GM12873 (cell line): ENCODE measurements around the gene CRABP1.
A peak's percentile ranks its signal among the peaks of the same experiment; 100 is the strongest.

Experiments used
- TF ChIP-seq, protein P1 (sequence below): IDR thresholded peaks from 2 replicates; pipeline ENCODE4 v1.5.1; 2012; ENCODE audit warnings: low read depth, mild to moderate bottlenecking, moderate library complexity, low read length, control low read depth; ENCODE audit not compliant: insufficient read depth; ENCODE audit errors: missing control alignments

CRABP1 gene

GRCh38 chr15:78312957-78313356 lies 27.2 kb upstream of the CRABP1 start:
- TF ChIP-seq, protein P1, sequence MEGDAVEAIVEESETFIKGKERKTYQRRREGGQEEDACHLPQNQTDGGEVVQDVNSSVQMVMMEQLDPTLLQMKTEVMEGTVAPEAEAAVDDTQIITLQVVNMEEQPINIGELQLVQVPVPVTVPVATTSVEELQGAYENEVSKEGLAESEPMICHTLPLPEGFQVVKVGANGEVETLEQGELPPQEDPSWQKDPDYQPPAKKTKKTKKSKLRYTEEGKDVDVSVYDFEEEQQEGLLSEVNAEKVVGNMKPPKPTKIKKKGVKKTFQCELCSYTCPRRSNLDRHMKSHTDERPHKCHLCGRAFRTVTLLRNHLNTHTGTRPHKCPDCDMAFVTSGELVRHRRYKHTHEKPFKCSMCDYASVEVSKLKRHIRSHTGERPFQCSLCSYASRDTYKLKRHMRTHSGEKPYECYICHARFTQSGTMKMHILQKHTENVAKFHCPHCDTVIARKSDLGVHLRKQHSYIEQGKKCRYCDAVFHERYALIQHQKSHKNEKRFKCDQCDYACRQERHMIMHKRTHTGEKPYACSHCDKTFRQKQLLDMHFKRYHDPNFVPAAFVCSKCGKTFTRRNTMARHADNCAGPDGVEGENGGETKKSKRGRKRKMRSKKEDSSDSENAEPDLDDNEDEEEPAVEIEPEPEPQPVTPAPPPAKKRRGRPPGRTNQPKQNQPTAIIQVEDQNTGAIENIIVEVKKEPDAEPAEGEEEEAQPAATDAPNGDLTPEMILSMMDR, result no peak

DNA sequence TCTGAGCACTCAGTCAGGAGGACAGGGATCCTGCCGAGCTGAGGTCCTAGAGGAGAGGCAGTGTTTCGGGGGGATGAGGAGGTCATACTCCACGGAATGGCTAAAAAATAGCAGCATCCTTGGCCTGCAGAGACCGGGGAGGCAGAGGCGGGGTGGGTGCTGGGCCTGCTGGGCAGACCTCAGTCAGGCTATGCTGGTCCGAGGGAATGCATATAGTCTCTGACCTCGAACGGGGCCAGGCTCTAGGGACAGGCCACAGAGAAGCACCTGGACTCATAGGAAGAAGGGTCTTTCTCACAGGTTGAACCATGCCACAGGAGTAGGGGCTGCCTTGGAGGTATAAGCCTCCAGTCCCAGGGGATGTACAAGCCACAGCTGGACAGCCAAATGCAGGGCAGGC lies 26.8 kb upstream of the CRABP1 start:
- TF ChIP-seq, protein P1, result no peak

- TF ChIP-seq, protein P1, result no peak
Observed at GRCh38 chr15:78314181-78314581, 26.0 kb upstream of the CRABP1 start.

DNA sequence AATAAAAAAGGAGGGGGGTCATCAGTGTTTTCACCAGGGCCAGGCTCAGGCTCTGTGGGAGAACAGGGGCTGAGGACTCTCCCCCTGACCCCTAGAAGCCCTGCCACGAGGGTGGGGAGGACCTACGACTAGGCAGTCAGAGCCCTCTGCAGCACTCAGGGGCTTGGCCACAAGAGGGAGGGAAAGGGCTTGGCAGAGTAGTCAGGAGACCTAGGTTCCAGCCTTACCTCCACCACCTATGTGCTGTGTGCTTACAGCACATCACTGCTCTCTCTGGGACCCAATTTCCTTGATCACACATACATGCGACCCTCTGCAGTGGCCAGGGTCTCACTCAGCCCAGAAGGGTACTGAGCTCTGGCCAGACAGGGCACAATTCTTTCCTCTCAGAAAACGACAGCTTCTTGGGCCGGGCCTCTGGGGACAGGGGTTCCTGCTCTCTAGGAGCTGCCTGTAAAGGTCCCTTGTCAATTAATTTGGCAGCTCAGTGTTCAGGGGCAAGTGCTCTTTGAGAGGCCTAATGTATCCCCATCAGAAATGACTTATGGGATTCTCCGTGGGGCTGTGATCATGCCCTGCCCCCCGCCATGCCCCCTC lies 24.4 kb upstream of the CRABP1 start:
- TF ChIP-seq, protein P1, result peak; percentile 49

- TF ChIP-seq, protein P1, result no peak
Observed at GRCh38 chr15:78316283-78317083, 23.7 kb upstream of the CRABP1 start.

- TF ChIP-seq, protein P1, result peak; percentile 22
Observed at GRCh38 chr15:78317145-78317836, 22.9 kb upstream of the CRABP1 start.

DNA sequence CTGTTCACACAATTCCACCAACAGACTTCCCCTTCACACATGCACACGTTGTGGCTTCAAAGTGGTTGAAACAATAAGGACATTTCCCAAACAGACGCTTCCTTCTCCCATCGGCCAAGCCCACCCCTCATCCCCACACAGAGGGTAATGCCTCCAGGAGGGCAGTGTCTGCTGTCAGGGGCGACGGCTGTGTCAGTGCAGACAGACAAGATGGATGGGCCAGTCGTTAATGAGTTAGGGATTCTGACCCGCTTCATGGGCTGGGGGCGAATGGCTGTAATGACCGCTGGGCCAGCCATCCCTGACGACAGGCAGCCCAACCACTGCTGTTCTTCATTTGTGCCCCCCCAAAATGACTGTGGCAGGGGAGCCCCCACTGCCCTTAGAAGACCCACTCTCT lies 20.6 kb upstream of the CRABP1 start:
- TF ChIP-seq, protein P1, result no peak
